ENCODE data around the gene DENR.

DNA sequence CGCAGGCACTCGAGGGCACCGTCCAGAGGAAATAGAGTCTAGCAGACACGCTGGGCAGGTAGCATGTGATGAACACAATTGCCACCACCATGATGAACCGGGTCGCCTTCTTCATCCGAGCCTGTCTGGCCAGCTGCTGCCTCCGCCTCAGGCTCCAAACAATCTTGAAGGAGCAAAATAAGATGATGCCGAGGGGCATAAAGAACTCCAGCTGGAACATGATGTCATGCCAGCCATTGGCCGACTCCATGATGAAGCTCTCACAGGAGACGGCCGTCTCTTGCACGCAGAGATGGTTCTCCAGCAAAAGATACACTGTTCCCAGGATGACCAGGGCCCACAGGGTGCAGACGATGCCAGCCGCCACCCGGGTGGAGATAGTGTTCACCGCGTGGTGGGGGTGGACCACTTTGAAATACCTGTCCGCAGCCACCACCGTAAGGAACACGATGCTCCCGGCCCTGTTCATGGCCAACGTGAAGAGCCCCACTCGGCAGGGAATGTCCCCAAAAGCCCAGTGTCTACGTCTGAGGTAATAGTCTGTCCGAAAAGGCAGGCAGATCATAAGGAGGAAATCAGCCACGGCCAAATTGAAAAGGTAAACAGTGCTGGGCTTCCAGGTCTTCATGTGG, 22.9 kb upstream of the DENR start:
- TF ChIP-seq, protein P1, sequence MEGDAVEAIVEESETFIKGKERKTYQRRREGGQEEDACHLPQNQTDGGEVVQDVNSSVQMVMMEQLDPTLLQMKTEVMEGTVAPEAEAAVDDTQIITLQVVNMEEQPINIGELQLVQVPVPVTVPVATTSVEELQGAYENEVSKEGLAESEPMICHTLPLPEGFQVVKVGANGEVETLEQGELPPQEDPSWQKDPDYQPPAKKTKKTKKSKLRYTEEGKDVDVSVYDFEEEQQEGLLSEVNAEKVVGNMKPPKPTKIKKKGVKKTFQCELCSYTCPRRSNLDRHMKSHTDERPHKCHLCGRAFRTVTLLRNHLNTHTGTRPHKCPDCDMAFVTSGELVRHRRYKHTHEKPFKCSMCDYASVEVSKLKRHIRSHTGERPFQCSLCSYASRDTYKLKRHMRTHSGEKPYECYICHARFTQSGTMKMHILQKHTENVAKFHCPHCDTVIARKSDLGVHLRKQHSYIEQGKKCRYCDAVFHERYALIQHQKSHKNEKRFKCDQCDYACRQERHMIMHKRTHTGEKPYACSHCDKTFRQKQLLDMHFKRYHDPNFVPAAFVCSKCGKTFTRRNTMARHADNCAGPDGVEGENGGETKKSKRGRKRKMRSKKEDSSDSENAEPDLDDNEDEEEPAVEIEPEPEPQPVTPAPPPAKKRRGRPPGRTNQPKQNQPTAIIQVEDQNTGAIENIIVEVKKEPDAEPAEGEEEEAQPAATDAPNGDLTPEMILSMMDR (IDR thresholded peaks at IDR 0.05) = no peak
- TF ChIP-seq POLR2A (IDR thresholded peaks at IDR 0.05) = no peak

All from adrenal gland (tissue), 5 donors.